NCI-H2171 treated with DMSO at 0.1 percent for 48 hours (cell line): ENCODE measurements around the gene TRIM62.

Source experiments
- DNase-seq: peaks from one replicate; lab custom pipeline; 2025; lab: John Stamatoyannopoulos, UW

The TRIM62 gene

DNA sequence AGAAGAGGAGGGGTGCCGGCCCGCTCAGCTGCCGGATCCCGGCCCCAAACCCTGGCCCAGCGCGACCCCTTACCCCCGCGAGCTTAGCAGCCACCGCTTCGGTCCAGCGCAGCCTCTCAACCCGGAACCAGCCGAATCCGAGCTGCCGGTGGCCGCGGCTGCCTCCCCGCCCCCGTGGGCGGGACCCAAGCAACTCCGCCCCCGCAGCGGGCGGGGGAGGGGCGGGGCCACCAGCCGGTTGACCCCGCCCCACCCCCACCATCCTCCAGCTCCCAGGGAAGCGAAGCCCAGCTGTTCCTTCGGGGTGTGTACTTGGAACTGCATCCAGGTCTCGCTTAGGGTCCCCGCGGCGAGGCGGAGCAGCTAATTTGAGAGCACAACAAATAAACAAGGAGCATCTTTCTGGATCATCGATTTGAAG lies at the start of gene TRIM62:
TRIM62 (minus strand) TSS at position 123 of the 421 bp plus-strand sequence. CDS start 611 bp downstream, outside the sequence.
- peak; percentile 87 for DNase-seq

DNA sequence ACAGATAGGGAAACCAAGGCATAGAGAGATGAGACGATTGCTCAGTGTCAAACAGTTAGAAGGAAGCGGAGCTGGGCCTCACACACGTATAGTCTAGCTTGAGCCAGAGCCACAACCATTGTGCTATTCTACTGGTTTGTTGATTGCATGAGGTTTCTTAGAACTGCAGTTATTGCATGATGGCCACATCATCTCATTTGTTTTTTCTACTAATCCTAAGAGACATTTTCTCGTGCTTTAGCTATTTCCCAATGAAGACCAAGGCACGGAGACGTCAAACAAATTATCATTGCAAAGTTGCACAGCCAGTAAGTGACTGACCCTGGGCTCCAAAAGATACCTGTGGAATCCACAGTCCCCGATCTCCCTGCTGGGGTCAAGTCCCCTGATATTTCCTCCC lies 49.3 kb upstream of the TRIM62 start:
- DNase-seq = no peak

DNA sequence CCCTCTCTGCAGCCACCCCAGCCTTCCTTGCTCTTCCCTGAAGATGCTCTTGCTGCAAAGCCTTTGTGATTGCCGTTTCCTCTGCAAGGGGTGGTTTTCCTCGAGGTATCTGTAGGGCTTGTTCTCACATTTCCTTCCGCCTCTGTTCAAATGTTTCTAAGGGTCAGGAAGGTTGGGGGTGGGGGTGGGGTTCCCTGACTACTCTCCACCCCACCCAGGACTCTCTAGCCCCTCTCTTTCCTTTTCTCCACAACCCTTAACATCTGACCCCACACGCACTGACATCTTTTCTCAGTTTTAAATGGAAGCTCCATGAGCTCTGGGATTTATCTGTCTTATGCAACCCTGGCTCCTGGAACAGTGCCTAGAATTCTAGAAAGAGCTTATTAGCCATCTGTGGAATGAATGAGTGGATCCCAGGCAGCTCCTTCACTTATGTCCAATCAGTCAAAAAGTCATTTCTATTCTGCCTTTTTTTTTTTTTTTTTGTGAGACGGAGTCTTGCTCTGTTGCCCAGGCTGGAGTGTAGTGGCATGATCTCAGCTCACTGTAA lies 47.2 kb upstream of the TRIM62 start:
- DNase-seq = peak; percentile 85

DNA sequence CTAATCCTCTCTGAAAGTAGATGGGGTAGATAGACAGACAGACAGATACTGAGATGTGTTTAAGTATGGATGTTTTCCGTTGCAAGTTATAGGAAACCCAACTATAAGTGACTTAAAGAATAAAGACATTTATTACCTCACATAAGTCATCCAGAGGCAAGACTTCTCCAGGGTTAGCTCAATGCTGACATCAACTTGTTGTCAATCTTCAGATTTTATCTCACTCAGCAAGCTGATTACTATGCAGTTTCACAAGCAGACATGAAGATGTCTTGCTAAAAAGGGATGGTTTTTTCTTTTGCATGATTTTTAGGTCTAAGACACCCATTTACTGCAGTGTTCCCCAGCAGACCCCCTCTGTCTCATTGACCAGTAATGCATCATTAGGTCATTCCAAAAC lies 43.7 kb upstream of the TRIM62 start:
- no peak for DNase-seq

DNA sequence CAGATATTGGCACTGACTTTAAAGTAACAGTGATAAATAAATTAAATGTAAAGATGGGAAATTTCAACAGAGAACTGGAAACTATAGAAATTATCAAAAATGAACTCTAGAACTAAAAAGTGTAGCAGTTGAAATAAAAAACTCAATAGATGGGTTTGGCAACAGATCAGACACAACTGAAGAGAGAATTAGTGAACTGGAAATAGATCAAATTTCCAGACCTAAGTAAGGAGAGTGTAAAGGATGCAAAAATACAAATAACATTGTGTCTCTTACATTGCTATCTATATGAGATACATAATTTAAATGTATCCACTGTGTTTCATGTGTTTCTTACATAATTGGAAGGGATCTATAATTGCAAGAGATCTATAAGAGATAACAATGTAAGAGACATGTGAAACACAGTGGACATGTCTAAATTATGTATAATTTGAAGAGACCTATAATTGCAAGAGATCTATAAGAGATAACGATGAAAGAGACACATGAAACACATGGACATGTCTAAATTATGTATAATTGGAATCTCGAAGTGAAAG lies 42.4 kb upstream of the TRIM62 start:
- DNase-seq = no peak

DNA sequence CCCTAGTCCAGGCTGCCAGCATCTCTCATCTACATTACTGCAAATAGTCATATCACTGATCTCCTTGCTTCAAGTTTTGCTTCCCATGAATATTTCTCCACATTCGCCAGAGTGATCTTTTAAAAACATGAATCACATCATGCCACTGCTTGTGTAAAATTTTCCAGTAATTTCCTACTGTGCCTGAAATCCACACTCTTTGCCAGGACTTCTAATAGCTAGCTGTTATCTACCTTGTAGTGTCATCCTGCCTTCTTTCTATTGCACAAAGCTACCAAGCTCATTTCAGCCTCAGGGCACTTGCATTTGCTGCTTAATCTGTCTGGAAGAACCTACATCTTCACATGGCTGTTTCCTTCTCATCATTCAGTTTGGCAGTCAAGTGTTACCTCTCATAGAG lies 40.5 kb upstream of the TRIM62 start:
- DNase-seq = no peak

DNA sequence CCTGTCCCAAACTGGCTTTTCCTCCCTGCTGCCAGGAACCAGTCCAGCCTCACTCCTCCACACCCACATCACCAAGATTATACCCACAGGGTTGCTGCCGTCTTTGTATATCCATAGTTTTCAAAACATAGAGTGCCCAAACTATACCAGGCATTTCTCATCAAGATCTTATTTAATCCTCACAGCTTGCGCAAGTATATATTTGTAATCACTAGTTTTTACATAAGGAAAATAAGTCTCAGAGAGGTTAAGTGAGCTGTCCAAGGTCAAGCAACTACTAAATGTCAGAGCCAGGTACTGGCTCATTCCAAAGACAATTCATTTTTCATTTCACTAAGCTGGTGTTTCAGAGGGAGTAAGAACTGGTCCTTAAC lies 39.5 kb upstream of the TRIM62 start:
- DNase-seq = no peak

DNA sequence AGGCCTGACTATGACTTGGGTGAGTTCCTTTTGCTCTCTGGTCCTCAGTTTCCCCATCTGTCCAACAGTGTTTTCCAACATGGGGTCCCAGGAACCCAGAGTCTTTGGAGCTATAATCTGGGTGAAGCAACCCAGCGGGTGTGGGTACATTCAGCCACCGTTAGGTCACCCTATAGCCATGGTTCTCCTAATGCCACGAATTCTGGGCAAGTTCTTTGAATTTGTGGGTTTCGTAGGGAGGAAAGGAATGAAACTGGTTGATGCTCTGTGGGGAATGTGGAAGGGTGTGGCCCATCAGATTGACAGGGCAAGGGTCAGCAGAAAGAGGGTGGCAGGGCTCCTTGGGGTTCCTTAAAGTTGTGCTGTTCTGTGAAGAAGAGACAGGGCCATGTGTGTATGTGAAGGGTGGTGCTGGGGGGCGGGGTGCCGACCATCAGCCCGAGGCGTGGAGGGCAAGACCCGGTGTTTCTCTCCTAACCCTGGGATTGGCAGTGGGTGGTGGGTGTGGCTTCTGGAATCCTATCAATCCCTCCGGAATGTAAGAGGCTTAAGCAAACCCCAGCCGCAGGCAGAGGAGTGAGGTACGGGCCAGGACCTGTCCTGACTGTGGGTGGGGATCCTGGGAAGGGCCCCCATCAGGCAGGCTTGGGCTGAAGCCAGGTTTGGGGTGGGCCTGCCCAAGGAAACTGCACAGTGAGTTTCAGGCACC lies 39.0 kb upstream of the TRIM62 start:
- no peak for DNase-seq

DNA sequence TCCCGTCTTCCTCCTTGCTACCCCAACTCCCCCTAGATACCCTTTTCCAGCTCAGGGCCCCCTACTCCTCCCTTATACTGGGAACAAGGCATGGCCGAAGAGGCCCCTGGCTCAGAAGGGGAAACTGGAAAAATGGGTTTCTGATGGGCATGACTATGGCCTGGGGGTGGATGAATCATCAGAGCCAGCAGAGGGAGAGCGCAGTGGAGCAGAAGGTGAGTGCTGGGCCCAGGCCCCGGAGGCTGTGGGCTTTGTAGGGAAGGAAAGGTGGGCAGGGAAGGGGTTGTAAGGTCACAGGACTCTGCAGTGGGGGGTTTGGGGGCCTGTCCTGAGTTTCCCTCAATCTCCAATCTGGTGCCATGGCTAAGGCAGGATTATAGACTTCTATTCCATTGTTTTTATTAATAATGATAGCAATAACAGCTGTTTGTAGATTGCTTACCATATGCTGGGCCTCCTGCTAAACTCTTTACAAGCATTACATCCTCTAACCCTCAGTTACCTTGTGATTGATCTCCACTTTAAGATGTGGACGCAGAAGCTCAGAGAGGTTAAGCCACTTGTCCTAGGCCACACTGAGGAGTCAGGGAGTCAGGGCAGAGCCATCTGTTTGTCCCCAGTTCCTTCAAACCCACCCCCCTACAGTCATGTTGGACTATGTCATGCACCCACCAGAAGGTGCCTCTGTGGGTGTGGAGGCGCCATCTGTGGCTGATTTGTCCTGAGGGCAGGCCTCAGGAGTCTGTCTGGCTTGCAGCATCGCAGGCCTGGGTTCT lies 38.2 kb upstream of the TRIM62 start:
- no peak for DNase-seq

DNA sequence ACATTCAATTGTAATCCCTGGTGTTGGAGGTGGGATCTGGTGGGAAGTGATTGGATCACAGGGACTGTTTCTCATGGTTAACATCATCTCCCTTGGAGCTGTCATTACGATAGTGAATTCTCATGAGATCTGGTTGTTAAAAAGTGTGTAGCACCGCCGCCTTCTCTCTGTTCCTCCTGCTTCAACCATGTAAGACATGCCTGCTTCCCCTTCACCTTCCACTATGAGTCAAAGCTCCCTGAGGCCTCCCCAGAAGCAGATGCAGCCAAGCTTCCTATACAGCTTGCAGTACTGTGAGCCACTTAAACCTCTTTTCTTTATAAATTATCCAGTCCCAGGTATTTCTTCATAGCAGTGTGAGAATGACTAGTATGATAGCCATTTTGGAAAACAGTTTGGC lies 30.1 kb upstream of the TRIM62 start:
- DNase-seq = no peak

DNA sequence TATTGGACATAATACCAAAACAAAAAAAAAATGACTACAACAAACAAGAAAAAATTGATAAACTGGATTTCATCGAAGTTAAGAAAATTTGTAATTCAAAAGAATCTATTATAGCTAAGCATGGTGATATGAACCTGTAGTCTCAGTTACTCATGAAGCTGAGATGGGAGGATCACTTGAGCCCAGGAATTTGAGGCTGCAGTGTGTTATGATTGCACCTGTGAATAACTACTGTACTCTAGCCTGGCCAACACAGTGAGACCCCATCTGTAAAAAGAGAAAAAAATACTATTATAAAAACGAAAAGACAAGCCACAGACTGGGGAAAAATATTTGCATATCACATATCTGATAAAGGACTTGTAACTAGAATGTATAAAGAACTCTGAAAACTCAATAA lies 24.5 kb upstream of the TRIM62 start:
- no peak for DNase-seq

DNA sequence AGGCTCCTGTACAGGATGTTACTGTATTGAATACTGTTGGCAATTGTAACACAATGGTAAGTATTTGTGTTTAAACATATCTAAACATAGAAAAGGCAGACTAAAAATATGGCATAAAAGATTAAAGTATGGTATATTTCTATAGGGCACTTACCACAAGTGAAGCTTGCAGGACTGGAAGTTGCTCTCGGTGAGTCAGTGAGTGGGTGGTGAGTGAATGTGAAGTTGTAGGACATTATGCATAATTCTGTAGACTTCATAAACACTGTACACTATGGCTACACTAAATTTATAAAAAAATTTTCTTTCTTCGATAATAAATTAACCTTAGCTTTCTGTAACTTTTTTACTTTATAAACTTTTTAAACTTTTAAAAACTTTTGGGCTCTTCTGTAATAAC lies 13.7 kb upstream of the TRIM62 start:
- no peak for DNase-seq

DNA sequence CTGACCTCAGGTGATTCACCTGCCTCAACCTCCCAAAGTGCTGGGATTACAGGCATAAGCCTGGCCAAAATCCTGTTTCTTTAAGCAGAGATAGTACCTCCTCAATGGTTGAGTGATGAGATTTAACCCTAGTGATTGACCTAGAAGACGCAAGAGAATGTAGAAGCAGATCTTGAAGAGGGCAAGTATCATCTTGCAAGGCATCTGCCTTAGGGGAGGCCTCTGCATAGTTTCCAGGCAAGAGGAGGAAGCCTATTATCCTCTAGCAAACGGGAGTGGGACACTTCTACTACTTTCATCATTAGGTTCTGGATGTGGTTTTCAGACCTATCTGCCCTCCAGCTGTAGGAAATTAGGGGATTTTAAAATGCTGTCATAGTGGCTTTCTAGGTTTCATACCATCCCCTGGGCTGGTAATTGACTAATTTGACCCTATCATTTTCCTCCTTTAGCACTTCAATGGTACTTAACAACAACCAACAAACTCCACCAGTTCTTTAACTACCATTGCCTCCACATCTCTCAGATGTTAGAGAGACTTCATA lies 10.0 kb upstream of the TRIM62 start:
- DNase-seq = no peak

DNA sequence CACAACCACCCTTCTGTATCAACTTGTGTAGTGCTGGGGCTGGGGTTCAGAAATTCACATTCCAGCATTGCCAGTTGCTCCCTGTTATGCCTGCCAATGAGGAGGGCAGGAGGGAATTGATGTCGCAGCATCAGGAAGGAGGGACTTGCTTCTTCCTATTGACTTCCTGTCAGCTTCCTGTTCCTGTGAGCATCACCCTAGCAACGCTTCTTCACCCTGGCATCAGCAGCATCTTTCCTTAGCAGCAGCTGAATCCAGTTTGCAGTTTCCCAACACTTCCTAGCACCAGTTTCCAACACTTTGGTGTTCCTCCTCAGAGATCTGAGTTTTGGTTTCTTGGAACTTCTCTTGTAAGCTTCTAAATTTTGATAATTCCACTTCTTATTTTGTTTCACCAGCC lies 8.9 kb upstream of the TRIM62 start:
- DNase-seq = no peak

DNA sequence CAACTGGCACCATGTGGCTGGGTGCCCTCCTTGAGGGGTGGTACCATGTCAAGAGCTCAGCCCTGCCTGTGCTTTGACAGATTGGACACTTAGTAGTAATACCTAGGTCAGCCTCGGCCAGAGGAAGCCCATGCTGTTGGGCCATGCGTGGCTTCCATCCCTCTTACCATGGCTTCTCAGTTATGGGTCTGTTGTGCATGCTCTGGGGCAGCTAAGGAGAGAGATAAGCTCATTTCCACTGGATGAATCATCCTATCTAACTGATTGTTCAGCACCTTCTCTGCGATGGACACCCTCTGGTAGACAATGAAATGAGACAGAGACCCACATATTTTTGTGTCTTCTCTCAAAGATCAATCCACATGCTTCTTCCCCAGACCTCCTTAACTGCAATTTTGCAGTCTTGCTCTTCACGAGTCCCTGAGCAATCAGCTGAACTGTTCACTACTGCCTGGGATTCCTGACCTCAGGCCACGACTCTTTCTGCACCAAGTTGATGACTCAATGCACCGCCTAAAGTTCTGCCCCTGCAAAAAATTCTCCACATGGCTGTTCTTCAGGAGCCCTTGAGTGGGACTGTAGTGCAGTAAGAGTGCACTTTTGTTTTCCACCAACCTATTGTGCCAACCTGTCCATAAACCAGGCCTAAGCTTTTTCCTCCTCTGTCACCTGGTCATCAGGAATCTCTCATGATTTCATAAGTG lies 6.9 kb upstream of the TRIM62 start:
- no peak for DNase-seq

DNA sequence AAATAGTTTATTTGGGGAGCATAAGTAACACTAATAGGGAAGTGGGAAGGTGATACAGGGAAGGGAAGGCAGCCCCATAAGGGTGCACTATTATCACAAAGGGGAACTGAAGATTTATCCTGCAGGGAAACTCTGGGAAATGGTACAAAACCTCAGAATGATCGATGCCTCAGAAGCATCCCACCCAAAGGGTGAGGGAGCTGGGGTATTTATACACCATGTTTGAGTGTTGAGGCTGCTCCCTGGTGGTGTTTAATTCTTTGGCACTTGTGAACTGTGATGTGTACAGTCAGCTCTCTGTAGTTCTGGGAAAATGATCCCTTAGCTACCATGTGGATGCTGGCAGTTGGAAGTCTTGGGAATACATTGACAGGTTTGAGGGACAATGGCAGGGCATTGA lies 5.1 kb upstream of the TRIM62 start:
- peak; percentile 15 for DNase-seq

DNA sequence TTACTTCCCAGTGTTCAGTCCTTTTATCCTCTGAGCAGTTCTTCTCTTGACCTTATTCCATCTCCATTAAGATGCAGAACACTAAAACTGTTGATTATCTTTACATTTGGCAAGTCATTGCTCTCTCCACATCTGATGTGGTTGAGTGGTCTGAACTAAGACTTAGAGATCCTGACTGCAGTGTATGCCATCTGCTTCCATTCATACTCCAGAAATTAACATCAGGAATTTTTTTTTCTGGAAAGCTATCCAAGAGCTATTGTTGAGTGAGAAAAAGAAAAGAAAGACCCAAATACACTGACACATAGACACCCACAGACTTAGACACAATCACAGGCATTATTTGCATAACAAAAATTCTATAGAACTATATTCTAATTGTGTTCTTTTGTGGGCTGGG lies 3.7 kb upstream of the TRIM62 start:
- peak; percentile 57 for DNase-seq

DNA sequence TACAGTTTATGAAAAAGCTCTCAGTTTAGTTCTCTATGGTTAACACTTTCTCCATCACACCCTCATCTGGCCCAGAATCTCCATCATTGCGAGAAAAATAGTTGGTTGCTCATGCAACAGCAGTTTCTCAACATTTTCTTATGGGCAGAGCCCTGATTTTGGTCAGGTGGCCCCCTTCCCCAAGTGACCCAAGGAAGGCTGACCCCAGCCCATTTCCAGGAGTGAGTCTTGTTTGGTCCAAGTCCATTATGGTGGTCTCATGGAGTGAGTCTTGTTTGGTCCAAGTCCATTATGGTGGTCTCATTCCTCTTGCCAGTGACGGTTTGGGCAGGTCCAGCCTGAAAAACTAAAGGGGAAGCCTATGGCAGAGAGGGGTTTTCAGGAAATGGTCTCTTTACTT lies 1.5 kb upstream of the TRIM62 start:
- no peak for DNase-seq

DNA sequence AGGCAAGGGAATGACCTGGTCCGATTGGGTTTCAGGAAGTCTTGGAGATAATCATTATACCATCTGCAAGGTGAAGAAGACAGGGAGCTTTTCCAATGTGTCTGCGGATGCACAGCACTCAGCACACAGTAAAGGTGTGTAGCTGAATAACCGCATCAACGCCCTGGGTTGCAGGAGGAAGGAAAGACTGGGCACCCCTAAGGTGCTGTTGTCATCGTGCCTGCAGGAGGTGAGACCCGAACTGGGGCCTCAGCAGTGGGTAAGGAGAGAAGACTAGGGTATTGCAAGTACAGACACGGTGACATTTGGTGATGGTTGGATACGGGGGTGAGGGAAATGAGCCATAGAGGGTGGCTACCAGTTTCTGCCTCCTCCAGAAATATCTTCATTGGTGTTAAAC lies 1.1 kb upstream of the TRIM62 start:
- DNase-seq = no peak

DNA sequence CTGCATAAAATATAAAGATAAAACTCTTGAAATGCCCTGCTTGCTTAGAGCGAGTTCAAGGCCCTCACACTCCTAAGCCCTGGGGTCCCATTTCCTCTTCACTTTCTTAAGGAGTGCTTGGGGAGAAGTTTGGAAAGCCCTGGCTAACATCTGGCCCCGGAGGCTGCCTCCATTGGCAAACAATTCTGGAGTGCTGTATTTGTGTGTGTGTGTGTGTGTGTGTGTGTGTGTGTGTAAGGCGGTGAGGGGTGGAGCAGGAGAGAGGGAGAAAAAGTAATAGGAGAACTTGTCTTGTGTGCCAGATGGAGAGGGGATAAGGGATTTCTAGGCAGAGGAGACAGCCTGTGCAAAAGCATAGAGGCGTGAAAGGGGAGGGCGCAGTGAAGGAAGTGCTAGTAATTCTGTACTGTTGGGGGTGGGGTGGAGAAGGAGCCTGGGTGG lies 578 bp upstream of the TRIM62 start:
- DNase-seq = peak; percentile 99

DNA sequence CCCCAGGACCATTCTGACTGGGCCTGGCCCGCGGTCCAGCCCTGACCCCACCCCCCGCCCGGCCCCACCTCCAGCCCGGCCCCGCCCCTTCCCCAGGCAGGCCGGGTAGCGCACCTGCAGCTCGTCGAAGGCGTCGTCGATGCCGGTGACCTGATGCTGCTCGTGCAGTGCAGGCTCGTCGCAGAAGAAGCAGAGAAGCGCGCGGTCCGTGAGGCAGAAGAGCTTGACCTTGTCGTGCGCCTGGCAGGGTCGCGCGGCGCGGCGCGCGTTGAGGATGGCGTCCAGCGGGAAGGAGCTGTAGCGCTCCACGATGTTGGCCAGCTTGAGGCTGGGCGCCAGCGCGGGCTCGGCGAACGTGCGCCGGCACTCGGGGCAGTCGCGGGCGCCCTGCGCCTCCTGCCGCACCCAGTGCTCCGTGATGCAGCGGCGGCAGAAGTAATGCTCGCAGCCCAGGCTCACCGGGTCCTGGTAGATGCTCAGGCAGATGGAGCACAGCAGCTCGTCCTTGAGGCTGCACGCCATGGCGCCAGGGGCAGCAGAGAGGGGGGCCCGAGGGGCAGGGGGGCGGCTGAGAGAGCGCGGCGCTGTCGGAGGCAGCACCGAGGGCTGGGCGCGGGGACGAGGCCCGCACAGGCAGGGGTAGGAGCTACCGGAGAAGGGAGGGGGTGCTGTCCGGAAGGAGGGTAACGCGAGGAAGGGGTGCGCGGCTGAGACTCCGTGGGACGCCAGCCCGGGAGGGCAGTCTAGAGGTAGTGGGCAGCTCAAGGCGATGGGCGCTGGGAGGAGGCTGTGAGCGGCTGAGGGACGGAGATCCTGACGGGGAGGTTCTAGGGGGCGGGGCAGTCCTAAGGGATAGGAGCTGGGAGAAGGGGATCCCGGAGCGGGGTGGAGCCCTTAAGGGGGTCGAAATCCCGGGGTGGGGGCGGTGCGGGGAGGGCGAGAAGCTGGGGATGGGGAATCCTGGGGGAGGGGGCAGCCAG lies 642 bp downstream of the TRIM62 start:
- peak; percentile 80 for DNase-seq
